GM19468 (cell line): ENCODE data around the gene CEP76.
"Not testable (repeated sequence)": the region's sequence is repeated elsewhere in the genome, so short reads cannot be mapped to it uniquely, and the experiment has no call there.

Experiments
- ATAC-seq: cut with Tn5 transposase; IDR thresholded peaks from one replicate; pipeline ENCODE4 v1.9.1; 2021; ENCODE audit warnings: mild to moderate bottlenecking, moderate library complexity, moderate number of reproducible peaks; ENCODE audit not compliant: unreplicated experiment; ENCODE audit errors: extremely low read depth

CEP76 gene

DNA sequence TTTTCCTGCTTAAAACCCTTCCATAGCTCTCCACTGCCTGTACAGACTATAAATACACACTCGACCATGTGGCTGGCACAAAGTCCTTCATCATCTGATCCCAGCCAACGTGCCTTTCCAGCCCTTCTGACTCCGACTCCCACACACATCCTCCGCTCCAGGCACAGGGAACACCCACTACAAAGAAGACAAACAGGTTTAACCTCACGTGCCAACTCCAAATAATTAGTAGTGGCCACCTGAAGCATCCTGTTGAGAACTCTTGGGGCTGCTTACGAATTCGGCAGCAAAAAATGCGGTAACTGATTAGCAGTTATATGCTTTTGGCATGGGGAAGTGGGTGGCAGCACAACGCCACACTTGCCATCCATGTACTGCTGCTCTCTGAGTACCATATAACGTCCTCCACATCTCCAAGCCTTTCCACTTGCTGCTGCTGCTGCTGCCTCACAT is 56.7 kb downstream of the CEP76 start:
- ATAC-seq: no peak

DNA sequence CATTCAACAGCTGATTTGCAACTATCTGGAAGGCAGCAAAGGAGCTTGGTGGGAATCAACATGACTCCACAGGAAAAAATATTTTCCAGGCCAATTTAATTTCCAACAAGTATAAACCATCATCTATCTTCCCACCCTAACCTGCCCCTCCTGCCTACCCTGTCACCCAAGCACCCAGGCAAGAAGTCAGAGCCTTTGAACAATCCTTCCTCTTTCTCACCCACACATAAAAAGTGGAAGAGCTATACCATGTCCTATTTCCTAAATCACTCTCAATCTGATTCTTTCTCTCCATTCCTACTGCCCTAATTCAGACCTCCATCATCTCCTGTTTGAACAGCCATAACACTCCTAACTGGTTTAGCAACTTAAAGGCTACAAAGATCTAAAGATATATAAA is 57.3 kb downstream of the CEP76 start:
- ATAC-seq: no peak

DNA sequence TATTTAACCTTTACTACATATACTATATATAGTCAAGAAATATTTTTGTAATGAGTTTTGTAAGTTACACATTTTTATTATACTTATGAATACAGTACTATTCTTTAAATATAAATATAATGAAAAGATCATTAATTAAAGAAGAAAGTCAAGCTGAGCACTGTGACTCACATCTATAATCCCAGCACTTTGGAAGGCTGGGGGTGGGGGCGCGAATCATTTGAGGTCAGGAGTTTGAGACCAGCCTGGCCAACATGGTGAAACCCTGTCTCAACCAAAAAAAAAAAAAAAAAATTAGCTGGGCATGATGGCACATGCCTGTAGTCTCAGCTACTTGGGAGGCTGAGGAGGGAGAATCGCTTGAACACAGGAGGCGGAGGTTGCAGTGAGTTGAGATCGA is 58.8 kb downstream of the CEP76 start:
- ATAC-seq: not testable (repeated sequence)

DNA sequence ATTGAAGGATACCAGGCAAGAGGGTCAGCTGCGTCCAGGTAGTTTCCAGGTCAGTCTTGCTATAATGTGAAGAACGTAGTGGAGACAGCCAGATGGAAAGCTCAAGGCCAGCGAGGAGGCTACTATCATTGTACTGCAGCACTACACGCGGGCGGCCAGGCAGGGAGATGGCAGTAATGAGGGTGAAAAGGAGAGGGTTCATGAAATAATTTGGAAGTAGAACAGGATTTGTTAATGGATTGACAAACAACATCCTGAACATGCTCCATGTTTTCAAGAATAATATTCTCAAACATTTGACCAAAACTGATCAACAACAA is 61.7 kb downstream of the CEP76 start:
- no peak for ATAC-seq

DNA sequence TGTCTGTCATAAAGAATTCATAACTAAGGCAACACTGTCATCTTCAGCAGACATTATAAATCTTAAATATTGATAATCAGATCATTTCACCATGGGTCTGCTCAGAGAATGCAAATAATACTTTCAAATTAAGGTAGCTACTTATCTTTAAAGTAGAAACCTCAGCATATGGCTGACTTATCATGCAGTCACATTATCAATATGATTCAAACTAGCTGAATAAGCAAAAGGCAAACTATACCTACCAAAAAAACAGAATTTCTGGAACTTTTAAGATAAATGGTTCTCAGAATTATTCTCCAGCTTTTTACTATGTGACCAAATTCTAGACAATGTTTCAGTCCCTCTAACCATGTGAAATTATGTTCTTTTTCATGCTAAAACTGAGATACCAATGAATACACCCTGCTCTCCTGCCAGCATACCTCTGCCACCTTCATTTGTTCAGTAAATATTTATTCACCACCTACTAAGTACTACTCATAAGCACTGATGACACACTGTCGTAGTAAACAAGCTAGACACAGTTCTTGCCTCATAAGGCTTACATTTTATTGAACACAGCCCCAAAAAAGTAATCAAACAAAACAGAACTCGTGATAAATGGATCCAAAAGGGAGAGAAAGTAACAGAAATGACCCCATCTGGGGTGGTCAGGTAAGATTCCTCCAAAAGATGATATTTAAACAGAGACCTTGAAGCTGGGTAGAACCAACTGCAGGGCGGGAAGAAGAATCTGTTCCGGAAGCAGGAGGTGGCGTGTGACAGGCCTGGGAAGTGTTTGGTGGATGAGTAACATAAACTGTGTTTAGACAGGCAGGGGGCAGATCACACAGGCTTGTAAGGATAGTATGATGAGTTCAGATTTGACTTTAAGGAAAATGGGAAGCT is 62.3 kb downstream of the CEP76 start:
- no peak for ATAC-seq

DNA sequence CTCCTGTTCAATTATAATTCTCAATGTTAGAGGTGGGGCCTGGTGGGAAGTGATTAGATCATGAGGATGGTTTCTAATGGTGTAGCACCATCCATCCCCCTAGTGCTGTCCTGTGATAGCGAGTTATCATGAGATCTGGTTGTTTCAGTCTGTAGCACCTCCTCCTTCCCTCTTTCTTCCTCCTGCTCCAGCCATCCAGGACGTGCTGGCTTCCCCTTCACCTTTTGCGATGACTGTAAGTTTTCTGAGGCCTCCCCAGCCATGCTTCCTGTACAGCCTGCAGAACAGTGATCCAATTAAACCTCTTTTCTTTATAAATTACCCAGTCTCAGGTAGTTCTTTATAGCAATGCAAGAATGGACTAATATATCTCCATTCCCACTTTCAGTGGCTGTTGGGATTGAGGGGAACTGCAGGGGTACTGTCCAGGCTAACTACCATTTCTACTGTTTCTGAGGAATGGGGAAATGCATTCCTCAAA is 63.8 kb downstream of the CEP76 start:
- no peak for ATAC-seq

DNA sequence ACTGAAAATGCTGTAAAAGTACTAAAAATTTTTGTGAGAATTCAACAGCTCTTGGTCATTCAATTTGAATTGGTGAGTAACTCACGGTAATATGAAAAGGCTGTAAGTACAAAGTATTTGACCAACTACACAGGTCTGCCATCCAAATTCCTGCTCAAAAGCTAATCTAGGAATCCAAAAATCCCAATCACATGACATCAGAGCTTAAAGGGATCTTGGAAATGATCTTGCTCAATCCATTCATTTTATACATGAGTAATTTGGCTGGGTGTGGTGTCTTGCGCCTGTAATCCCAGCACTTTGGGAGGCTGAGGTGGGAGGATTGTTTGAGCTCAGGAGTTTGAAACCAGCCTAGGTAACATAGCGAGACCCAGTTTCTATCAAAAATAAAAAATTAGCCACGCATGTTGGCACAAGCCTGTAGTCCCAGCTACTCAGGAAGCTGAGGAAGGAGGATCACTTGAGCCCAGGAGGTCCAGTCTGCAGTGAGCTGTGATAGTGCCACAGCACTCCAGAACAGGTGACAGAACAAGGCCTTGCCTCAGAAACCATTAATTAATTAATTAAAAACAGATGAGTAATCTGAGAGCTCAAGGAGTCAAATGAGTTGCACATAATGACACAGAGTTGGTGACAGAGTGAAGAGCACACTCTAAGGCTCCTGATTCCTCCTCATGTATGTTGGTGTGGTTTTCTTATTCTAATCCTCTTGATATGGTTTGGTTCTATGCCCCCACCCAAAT is 64.5 kb downstream of the CEP76 start:
- no peak for ATAC-seq

DNA sequence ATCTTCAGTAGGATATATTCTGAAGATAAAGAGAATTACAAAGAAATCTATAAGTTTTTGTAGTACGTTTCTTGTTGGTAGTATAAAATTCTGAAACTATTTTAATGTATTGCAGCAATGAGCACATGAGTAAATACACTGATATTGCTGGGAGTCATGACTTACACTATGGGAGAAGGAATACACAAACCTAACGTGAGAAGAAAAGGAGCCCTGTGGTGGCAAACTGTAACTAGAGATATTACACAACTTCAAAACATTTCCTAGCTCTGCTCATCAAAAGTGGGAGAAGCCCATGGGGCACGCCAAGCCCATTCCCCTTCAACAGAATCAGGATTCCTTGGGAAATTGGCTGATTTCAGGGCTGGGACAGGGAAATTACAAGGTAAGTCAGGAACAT is 65.1 kb downstream of the CEP76 start:
- no peak for ATAC-seq

DNA sequence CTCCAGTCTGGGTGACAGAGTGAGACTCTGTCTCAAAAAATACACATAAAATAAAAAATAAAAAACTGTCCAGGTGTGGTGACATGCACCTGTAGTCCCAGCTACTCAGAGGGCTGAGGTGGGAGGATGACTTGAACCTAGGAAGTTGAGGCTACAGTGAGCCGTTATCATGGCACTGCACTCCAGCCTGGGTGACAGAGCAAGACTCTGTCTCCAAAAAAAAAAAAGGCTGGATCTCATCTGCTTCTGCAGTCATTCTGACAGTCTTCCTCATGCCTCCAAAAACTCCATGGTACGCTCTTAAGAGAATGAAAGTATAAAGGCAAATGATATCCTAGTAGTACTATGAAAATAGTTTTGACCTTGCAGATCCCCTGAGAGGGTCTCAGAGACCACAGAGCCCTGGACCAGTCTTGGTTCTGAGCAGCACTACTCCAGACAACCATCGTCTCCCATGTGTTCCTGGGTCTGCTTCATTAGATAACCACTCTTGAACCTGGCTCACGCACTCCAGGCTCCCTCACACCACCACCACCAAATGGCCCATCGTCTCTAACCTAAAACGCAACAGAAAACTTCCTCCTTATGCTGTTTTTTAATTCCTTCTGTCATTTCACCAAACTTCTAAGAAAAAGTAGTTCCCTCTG is 70.6 kb downstream of the CEP76 start:
- no peak for ATAC-seq

DNA sequence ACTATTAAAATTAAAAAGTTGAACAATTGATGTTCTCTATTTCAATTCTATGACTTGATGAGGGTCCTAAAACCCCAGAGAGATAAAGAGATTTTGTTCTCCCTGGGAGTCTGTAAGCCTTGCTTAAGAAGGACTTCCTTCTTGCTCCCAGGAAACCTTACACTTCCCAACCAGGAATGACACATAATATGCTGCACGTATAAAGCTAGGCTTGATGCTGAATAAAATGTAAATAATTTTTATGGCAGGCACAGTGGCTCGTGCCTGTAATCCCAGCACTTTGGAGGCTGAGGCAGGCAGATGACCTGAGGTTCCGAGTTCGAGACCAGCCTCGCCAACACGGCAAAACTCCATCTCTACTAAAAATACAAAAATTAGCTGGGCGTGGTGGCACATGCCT is 72.4 kb downstream of the CEP76 start:
- ATAC-seq: no peak

DNA sequence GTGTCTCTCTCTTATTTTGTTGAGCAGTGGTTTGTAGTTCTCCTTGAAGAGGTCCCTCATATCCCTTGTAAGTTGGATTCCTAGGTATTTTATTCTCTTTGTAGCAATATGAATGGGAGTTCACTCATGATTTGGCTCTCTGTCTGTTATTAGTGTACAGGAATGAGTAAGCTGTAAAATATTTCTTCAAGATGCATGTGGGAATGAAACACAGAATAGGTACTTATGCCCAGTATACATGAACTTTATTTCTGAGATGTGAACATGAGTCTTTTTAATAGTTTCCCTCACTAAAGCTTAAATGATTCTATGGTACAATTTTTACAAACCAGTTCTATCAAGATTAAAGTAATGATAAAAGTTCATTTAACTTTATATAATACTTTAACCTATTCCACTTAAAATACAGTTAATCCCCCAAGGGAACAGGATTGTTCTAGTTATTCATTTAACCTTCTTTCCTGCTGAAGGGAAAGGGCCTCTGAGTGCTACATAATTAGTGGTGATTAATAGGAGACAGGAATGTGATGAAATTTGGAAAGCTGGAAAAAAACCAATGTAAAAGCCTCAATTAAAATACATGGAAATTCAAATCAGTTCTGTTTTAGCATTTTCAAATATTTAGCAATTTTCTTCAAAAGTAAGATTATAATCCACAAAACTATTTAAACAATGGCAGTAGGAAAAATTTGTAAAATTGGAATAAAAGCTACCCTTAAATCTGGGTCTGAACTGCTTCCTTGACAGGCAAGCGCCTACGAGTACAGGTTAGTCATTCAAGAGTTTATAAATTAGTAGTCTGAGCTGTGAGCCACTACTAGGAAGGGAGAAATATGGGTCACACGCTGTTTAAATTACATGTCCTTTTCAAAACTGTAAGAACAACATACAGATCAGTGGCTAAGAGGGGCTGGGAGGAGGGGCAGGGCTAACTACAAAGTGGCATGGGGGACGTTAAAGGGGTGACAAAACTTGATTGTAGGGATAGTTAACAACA is 73.5 kb downstream of the CEP76 start:
- no peak for ATAC-seq

DNA sequence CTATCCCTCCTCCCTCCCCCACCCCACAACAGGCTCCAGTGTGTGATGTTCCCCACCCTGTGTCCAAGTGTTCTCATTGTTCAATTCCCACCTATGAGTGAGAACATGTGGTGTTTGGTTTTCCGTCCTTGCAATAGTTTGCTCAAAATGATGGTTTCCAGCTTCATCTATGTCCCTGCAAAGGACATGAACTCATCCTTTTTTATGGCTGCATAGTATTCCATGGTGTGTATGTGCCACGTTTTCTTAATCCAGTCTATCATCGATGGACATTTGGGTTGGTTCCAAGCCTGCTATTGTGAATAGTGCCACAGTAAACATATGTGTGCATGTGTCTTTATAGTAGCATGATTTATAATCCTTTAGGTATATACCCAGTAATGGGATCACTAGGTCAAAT is 75.3 kb downstream of the CEP76 start:
- not testable (repeated sequence) for ATAC-seq

DNA sequence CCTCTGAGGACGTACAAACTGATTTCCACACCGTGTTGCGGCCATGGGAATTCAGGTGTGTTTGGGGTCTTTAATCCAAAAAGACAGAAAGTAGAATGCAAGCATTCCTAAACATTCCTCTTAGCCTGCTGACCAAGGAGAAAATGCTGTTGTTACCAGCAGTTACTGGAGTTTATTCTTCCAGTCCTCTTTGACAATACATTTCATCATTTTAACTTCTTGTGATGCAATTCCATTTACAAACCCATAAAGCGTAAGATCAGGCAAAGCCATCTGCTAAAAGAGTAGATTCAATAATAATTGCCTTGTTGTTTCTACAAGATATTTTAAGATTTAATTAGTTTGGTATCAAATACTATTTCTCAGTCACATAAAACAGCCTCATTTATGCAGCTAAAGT is 77.3 kb downstream of the CEP76 start:
- ATAC-seq: no peak
